ENCODE data around the gene LRSAM1.

The LRSAM1 gene

DNA sequence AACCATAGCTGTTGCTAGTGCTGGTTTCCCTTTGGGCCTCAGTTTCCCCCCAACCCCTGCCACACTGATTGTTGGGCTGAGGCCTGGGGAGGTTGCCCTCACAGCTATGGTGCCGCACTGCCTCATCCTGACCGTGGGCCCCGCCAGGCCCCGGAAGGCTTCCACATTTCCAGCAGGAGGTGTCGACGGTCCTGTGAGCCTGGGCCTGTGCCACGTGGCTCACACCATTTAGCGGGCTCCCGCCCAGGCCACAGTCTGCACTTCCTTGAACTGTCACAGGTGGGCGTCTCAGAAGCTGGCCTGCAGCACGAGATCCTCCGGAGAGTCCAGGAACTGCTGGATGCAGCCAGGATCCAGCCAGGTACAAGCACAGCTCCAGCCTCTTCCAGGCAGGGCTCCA lies 45.7 kb downstream of the LRSAM1 start:
- no peak for DNase-seq (ENCODE audit: low spot score)

DNA sequence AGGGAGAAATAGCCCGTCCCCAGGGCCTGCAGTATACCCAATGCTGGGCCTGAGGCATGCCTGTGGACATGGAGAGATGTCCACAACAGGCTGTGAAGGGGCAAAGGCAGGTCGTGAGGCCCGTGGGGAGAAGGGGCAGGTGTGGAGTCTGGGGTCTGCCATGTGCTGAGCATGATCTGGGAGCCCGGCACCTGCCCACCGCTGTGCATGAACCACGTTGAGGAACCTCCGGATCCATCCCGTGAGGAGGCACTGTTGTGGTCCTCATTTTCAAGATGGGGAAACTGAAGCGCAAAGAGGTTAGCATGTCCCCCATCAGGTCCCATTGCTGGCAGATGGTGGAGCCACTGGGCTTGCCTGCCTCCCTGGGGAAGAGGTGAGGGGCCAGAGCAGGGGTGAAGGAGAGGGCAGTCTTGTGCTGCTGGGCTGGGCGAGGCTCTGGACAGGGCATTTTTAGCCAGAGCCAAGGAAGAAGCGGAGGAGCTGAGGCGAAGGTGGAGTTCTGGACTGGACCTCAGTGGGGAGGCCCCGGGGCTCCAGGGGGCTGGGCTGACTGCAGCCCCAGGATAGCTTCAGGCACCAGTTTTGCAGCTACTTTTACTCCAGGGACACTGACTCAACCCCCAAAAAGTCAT lies 46.5 kb downstream of the LRSAM1 start:
- no peak for DNase-seq (ENCODE audit: low spot score)

DNA sequence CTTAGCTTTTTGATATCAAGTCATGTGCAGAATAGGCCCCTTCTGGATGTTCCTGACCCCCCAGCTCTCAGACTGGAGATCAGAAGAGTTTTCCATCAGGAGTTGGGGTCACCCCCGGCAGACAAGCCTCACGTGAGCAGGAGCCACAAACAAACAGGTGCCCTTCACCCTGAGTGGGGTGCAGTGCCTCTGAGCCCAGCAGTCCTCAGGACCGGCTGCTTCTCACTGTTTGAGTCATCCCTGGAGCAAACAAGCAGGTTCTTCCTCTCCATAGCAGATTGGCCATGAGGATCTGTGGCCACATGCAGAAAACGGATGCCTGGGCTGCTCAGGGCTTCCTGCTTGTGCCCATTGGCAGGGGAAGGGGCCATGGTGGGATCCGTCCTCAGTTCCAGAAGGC lies 47.0 kb downstream of the LRSAM1 start:
- no peak for DNase-seq (ENCODE audit: low spot score)

DNA sequence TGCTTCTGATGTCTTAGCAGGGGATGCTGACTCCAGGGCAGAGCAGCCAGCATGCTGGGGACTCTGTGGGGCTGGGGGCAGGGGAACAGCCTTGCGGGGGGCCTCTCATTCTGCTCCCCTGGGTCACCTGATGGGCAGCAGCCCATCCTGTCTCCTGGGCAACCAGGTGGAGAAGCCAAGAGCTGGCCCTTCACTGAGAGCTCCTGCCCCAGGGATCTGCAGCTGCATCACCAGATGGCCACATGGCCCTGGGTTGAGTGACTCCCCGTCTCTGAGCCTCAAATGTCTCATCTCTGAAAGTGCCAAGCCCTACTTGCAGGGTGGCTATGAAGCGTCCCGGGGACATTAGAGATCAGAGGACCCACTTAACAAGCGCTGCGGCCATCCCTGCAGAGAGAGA lies 49.1 kb downstream of the LRSAM1 start:
- DNase-seq (ENCODE audit: low spot score) = no peak

DNA sequence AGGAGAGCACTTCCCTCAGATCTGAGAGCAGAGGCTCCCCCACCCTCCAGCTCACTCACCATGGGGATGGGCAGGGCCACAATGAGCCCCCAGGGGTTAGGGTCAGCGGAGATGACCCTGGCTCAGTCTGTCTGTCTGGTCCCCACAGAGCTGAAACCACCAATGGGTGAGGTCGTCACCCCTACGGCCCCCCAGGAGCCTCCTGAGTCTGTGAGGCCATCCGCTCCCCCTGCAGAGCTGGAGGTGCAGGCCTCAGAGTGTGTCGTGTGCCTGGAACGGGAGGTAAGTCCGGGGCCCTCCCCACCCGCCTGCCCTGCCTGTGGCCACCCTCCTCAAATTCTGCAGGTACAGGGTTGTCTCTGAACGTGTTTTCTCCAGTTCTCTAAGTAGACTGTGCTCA lies 49.6 kb downstream of the LRSAM1 start:
- DNase-seq (ENCODE audit: low spot score) = no peak

DNA sequence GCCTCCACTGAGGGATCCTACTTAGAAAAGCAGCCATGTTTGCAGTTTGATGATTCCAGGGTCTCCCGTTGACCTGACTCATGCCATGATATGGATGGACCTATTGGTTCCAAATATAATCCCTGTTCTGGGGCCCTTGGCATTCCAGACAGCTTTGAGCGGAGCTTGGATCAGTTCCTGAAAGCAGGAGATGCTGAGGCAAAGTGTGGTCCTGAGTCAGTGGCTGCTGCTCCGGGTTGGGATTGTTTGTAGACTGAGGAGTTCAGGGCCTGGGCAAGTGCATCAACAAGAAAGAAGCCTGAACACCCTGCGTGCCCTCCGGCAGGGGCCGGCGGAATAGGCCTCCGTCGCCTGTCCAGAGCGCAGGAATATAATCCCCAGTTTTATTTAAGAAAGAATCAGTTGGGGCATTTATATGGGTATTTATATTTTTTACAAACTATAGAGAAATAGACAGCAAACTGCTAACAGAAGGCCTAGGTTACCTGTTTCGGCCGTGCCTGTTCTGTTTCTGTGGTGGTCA lies 50.6 kb downstream of the LRSAM1 start:
- DNase-seq (ENCODE audit: low spot score) = no peak

GRCh38 chr9:127502706-127503378 lies 51.5 kb downstream of the LRSAM1 start:
- DNase-seq (ENCODE audit: low spot score) = no peak

- no peak for DNase-seq (ENCODE audit: low spot score)
These were observed 52.1 kb downstream of the LRSAM1 start for GRCh38 chr9:127503379-127503921.

- peak; percentile 78 for DNase-seq (ENCODE audit: low spot score)
These were observed 52.9 kb downstream of the LRSAM1 start for GRCh38 chr9:127503947-127504886.

- DNase-seq (ENCODE audit: low spot score) = no peak
These were observed 53.6 kb downstream of the LRSAM1 start for GRCh38 chr9:127504887-127505251.

GRCh38 chr9:127505396-127506116 lies 54.2 kb downstream of the LRSAM1 start:
- peak; percentile 10 for DNase-seq (ENCODE audit: low spot score)

DNA sequence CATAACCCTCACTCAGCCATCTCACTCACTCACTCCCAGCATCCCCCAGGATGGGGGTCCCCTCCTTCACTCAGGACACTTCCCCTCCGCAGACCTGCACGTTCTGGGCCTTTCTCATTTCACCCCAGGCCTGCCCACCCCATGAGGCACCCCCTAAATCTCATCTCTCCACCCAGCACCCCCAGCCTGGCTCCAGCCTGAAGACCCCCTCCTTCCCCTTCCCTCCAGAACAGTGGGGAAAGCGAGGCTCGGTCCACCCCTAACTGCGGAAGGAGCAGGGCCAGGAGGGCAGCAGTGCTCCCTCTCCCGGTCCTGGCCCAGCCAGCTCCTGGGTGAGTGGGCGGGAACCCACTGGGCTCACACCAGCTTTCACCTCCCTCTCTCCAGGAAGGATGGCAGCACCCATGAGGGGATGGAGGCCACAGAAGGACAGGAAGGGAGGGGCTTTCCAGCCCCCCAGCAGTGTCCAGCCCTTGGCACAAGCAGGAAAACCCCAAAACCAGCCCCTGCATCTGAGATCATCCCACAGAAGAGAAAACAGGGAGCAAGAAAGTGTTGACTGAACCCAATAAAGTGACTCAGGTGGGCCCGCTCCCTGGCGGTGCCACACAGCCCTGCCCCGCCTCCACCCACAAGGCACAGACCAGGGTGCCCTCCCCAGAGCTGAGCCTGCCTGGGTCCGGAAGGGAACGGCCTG lies 55.0 kb downstream of the LRSAM1 start:
- DNase-seq (ENCODE audit: low spot score) = no peak

DNA sequence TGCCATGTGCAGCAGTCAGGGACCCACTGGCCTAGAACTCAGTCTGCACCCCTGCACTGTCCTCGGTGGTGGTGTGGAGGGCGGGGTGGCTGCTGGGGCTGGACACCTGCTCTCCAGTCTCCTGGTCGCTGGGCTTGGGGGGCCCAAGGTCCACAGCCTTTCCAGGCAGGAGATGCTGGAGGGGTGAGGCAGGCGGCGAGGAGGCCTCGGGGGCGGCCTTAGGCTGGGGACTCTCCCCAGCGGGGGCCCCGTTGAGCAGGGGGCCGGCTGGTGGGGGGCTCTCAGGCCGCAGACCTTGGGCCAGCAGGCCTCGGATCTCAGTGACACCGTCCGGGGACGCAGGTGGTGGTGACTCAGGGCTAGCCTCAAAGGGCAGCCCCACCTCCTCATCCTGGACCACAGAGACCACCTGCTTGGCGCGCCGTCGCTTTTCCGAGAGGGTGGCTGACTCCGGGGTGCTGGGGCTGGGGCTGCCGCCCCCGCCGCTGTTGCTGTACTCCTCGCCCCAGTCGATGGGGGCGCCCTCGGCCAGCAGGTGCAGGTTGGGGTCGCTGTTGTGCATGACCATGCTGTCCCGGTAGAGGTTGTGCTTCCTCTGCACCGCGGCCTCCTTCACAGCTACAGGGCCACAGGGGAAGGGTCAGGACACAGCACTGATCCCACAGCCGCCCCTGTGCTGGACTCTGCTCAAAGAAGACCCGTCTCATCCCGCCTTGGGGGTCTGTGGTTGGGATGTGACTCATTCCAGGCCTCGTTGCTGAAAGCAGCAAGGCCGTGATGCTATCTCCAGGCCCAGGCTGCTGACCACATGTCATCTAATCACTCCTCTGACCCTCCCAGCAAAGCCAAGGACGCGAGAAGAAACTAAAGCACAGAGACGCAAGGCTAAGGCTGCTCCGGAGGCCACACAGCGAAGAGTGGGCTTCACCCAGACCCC lies 55.8 kb downstream of the LRSAM1 start:
- DNase-seq (ENCODE audit: low spot score) = no peak

DNA sequence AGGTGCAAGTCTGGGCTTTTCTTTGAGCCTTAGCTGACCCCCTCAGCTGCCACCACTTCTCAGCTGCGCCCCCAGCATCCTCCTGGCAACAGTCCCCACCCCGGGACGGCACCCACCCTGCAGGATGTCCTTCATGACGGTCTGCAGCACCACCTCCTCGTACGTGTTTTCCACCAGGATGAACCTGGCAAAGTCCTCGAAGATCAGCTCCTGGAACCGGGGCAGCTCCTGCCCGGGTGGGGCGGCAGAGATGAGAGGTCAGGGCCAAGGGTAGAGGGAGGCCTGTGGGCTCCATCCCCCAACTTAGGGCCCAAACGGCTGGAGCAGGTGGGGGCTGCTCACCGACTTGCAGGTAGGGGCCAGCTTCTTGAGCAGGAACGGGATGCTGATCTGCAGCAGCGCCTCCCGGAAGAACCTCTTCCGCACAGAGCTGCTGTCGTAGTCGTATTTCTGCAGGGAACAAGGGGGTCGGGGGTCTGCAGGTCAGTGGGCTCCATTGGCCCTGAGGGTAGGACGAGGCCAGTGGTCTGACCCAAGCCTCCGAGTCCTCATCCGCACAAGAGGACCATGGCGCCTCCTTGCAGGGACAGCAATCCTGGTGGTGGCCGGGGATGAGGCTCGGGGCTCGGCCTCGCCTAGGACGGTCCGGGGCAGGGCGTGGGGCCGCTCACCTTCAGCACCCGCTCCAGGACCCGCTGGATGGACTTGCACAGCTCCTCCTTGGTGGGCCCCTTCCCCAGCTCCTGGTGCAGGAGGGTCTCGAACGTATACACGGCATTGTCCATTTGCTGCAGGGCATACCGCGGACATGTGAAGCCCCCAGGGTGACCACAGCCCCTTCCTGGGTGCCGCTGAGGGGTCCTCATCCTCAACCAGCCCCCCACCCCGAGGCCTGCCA lies 56.7 kb downstream of the LRSAM1 start:
- no peak for DNase-seq (ENCODE audit: low spot score)

GRCh38 chr9:127508901-127509260 lies 57.6 kb downstream of the LRSAM1 start:
- no peak for DNase-seq (ENCODE audit: low spot score)

- DNase-seq (ENCODE audit: low spot score) = no peak
These were observed 58.1 kb downstream of the LRSAM1 start for GRCh38 chr9:127509261-127509954.

DNA sequence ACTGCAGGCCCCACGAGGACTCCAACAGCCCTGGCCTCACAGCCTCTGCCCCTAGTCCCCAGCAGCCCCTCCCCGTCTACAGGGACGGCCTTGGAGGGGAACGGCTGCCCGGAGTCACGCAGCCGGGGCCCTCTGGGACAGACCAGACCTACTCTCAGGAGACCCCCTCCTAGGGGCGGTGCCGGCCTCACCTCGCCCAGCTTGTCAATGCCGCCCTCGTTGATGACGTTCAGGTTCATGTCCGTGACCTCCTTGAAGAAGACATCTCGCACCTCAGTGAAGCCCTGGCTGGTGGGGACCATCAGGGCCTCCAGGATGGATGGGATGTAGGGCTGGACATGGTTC lies 58.6 kb downstream of the LRSAM1 start:
- DNase-seq (ENCODE audit: low spot score) = no peak

DNA sequence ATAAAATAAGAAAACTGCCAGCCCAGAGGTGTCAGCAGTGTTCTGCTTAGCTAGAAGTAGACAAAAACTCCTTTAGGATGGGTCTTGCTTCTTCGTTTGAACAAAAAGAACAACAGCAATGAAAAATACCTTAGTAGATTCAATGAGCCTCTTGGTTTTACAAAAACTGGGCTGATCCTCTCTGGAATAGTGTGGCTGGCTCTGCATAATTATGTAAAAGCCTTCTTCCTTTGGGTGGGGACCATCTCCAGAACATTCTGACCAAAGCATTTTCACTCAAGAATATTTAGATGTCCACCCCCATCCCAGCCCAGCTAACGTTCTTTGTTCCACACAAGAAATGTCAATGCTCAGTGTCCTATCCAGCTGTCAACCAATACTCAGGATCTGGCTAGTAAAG lies 63.2 kb downstream of the LRSAM1 start:
- DNase-seq (ENCODE audit: low spot score) = no peak

All from CD4-positive, alpha-beta T cell treated with Interleukin-15 for 4 hours (primary cell).